GM23248 (cell line): ENCODE data around the gene TMEM254.

Source experiments
- EZH2 ChIP-seq: fragments of 200-600 bp; sonication (generic); IDR thresholded peaks from 2 replicates; pipeline ENCODE4 v1.6.1; 2018; ENCODE audit warnings: antibody characterized with exemption, mild to moderate bottlenecking; ENCODE audit not compliant: insufficient read depth, poor library complexity, severe bottlenecking
- EZH2phosphoT487 ChIP-seq: fragments of 200-600 bp; sonication (generic); IDR thresholded peaks from 2 replicates; pipeline ENCODE4 v1.6.1; 2018; ENCODE audit warnings: antibody characterized with exemption, moderate library complexity, mild to moderate bottlenecking, low read depth; ENCODE audit not compliant: insufficient read depth

- TF ChIP-seq EZH2 (no peak), EZH2phosphoT487 (no peak)
Observed at GRCh38 chr10:80077869-80078447, 507 bp upstream of the TMEM254 start.
